ENCODE data around the gene CRIP3. TPM values are rescaled to one million over a fixed set of nuclear protein-coding genes. Genes with fewer than 3 reads are reported as not detected.

Gene CRIP3
- total and polyA plus RNA-seq, 4 donors, result 1.1 to 9.5 (median 2.4) TPM

GRCh38 chr6:43292341-43292740 is 16.3 kb downstream of the CRIP3 start:
- 97% methylated on average over 6 of the region's 6 CpGs for WGBS
- TF ChIP-seq RAD21 (IDR thresholded peaks at IDR 0.05) (no peak), TAF1 (conservative IDR thresholded peaks at IDR 0.05) (no peak), ZBTB33 (IDR thresholded peaks at IDR 0.05) (no peak), HNF4A (conservative IDR thresholded peaks at IDR 0.05) (no peak), FOXA2 (IDR thresholded peaks at IDR 0.05) (no peak), SP1 (IDR thresholded peaks at IDR 0.05) (no peak), JUND (IDR thresholded peaks at IDR 0.05) (no peak), YY1 (IDR thresholded peaks at IDR 0.05) (no peak), ATF3 (IDR thresholded peaks at IDR 0.05) (no peak), RXRA (IDR thresholded peaks at IDR 0.05) (no peak)
- H3K9me3 ChIP-seq (ENCODE audit: control insufficient read depth in 4 of 4, low read length in 3 of 4), result no peaks in the 10 kb centered on the region
- no peaks in the 10 kb centered on the region for H3K27me3 ChIP-seq (ENCODE audit: control insufficient read depth in 4 of 4, insufficient read depth in 4 of 4, low read length in 3 of 4)
- H3K4me1 ChIP-seq (ENCODE audit: control insufficient read depth in 4 of 4, insufficient read depth in 4 of 4, low read length in 3 of 4), result peaks cover 6 to 23% (median 14%) of the 10 kb centered on the region in 4 donors
- no peak overlapping the region for H3K9ac ChIP-seq (ENCODE audit: low read depth in 1 of 2, low read length in 2 of 2)
- no peak overlapping the region for H3K4me3 ChIP-seq (ENCODE audit: low read depth in 1 of 3, low read length in 3 of 3)
- no peak overlapping the region for H3K27ac ChIP-seq (ENCODE audit: low read depth in 1 of 2, low read length in 2 of 2)
- no peak for DNase-seq (ENCODE audit: low spot score)
- no peaks in the 10 kb centered on the region for H3K36me3 ChIP-seq (ENCODE audit: control insufficient read depth in 4 of 4, insufficient read depth in 3 of 4, low read depth in 1 of 4, low read length in 3 of 4)

DNA sequence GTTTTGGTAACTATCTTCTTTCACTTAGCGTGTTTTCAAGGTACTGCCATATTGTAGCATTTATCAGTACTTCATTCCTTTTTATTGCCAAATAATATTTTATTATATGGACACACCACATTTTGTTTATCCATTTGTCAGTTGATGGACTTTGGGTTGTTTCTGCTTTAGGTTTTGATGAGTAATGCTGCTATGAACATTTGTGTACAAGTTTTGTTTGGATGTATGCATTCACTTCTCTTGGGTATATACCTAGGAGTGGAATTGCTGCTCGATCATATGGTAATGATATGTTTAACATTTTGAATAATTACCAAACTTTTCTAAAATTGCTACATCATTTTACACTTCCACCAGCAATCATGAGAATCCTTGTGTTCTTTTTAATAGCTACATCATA is 16.9 kb downstream of the CRIP3 start:
- no peak for TF ChIP-seq TAF1 (conservative IDR thresholded peaks at IDR 0.05)
- TF ChIP-seq, protein P1, sequence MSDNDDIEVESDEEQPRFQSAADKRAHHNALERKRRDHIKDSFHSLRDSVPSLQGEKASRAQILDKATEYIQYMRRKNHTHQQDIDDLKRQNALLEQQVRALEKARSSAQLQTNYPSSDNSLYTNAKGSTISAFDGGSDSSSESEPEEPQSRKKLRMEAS (IDR thresholded peaks at IDR 0.05), result no peak
- no peak for TF ChIP-seq ZBTB33 (IDR thresholded peaks at IDR 0.05)
- no peak for TF ChIP-seq ATF3 (IDR thresholded peaks at IDR 0.05)
- no peak for TF ChIP-seq RXRA (IDR thresholded peaks at IDR 0.05)
- no peak for TF ChIP-seq FOXA1 (IDR thresholded peaks at IDR 0.05)
- TF ChIP-seq, protein P2, sequence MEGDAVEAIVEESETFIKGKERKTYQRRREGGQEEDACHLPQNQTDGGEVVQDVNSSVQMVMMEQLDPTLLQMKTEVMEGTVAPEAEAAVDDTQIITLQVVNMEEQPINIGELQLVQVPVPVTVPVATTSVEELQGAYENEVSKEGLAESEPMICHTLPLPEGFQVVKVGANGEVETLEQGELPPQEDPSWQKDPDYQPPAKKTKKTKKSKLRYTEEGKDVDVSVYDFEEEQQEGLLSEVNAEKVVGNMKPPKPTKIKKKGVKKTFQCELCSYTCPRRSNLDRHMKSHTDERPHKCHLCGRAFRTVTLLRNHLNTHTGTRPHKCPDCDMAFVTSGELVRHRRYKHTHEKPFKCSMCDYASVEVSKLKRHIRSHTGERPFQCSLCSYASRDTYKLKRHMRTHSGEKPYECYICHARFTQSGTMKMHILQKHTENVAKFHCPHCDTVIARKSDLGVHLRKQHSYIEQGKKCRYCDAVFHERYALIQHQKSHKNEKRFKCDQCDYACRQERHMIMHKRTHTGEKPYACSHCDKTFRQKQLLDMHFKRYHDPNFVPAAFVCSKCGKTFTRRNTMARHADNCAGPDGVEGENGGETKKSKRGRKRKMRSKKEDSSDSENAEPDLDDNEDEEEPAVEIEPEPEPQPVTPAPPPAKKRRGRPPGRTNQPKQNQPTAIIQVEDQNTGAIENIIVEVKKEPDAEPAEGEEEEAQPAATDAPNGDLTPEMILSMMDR (IDR thresholded peaks at IDR 0.05; ENCODE audit: low read depth, low read length, missing input control), result no peak
- no peak for TF ChIP-seq JUND (IDR thresholded peaks at IDR 0.05)
- no peak for TF ChIP-seq SP1 (IDR thresholded peaks at IDR 0.05)
- TF ChIP-seq RAD21 (IDR thresholded peaks at IDR 0.05), result no peak
- no peak for TF ChIP-seq FOXA2 (IDR thresholded peaks at IDR 0.05)
- no peak for TF ChIP-seq YY1 (IDR thresholded peaks at IDR 0.05)
- TF ChIP-seq HNF4G (IDR thresholded peaks at IDR 0.05), result no peak
- no peak for TF ChIP-seq GABPA (IDR thresholded peaks at IDR 0.05 in 1 of 2, conservative IDR thresholded peaks at IDR 0.05 in 1 of 2)
- no peak for TF ChIP-seq EGR1 (IDR thresholded peaks at IDR 0.05; ENCODE audit: low read depth in 2 of 2)
- no peak for TF ChIP-seq REST (IDR thresholded peaks at IDR 0.05)
- TF ChIP-seq HNF4A (conservative IDR thresholded peaks at IDR 0.05), result no peak
- TF ChIP-seq NR2F2 (IDR thresholded peaks at IDR 0.05), result no peak
- DNase-seq (ENCODE audit: low spot score), result no peak
- Histone ChIP-seq H3K9ac (ENCODE audit: low read depth in 1 of 2, low read length in 2 of 2) (no peak overlapping the region), H3K4me1 (ENCODE audit: control insufficient read depth in 4 of 4, insufficient read depth in 4 of 4, low read length in 3 of 4) (peaks cover 6 to 23% (median 15%) of the 10 kb centered on the region in 4 donors), H3K36me3 (ENCODE audit: control insufficient read depth in 4 of 4, insufficient read depth in 3 of 4, low read depth in 1 of 4, low read length in 3 of 4) (no peaks in the 10 kb centered on the region), H3K9me3 (ENCODE audit: control insufficient read depth in 4 of 4, low read length in 3 of 4) (no peaks in the 10 kb centered on the region), H3K4me3 (ENCODE audit: low read depth in 1 of 3, low read length in 3 of 3) (no peak overlapping the region), H3K27me3 (ENCODE audit: control insufficient read depth in 4 of 4, insufficient read depth in 4 of 4, low read length in 3 of 4) (no peaks in the 10 kb centered on the region), H3K27ac (ENCODE audit: low read depth in 1 of 2, low read length in 2 of 2) (no peak overlapping the region)
- WGBS, result 94% methylated on average over 2 of the region's 2 CpGs
